HCT116 (cell line): Measurements from ENCODE around the gene SIN3B. TPM values are rescaled to one million over a fixed set of nuclear protein-coding genes. Genes with fewer than 3 reads are reported as not detected.

ENCODE experiments used
- ATAC-seq: fragments of 200-7000 bp; cut with Tn5 transposase; 2 replicates; pipeline ENCODE4 v1.9.1; 2020; ENCODE audit warnings: mild to moderate bottlenecking, moderate library complexity
- BruUV-seq: library from RNA; stranded (reverse); fragments of 400-500 nt; replicated peaks from 2 replicates; lab custom pipeline; 2021; lab: Mats Ljungman, UMichigan
- CTCF ChIA-PET: fragments of 300-600 bp; sonication (Branson Sonifier 250); formaldehyde crosslinking; loops from one replicate; lab custom pipeline; 2021; ENCODE audit warnings: antibody characterized with exemption; lab: Charles Lee
- POLR2A ChIA-PET: fragments of 300-600, 350-600 bp; sonication (Branson Sonifier 250); formaldehyde crosslinking; loops from one replicate; lab custom pipeline; 2021; ENCODE audit warnings: antibody characterized with exemption; lab: Charles Lee
- RAD21 ChIA-PET, 2 experiments: fragments of 300-600 bp; sonication (Branson Sonifier 250); formaldehyde crosslinking; loops; one replicate each; lab custom pipeline; 2023; ENCODE audit warnings: low total read pairs in 2 of 2; ENCODE audit not compliant: uncharacterized antibody in 2 of 2, unreplicated experiment in 2 of 2, low non-redundant PET in 1 of 2; lab: Charles Lee
- DNase-seq: peaks from one replicate; pipeline ENCODE4 v3.0.0-alpha.2; 2010; ENCODE audit warnings: low read depth, low spot score
- H2AFZ ChIP-seq: fragments of 200-600 bp; shearing (Covaris generic), sonication (generic); 2 replicates; pipeline ENCODE4 v1.6.1; 2017; ENCODE audit warnings: low read depth, mixed run types, mixed read lengths, antibody characterized with exemption, low read length; ENCODE audit not compliant: poor library complexity, severe bottlenecking
- H3K27ac ChIP-seq: 2 replicates; pipeline ENCODE4 v1.5.1; 2012; ENCODE audit warnings: low read depth, low read length
- H3K27me3 ChIP-seq: fragments of 200-600 bp; sonication (generic); 2 replicates; pipeline ENCODE4 v1.6.1; 2016; ENCODE audit warnings: mixed run types, low read length, mixed read lengths; ENCODE audit not compliant: insufficient read depth
- H3K36me3 ChIP-seq, 2 experiments: fragments of 200-500 bp in 1 of 2; fragments of 200-600 bp in 1 of 2; sonication (Bioruptor generic) in 1 of 2; sonication (generic) in 1 of 2; 2 replicates each; pipeline versions ENCODE4 v1.5.1 to v1.6.1; 2014 to 2016; ENCODE audit warnings: low read length in 2 of 2, inconsistent platforms in 1 of 2, mixed read lengths in 1 of 2, mixed run types in 1 of 2; ENCODE audit not compliant: insufficient read depth in 2 of 2, control insufficient read depth in 1 of 2
- H3K4me1 ChIP-seq, 2 experiments: fragments of 200-600 bp in 1 of 2; sonication (generic) in 1 of 2; 2 replicates each; pipeline versions ENCODE4 v1.5.1 to v1.6.1; 2012 to 2017; ENCODE audit warnings: low read length in 2 of 2, inconsistent platforms in 1 of 2, mild to moderate bottlenecking in 1 of 2, mixed read lengths in 1 of 2, mixed run types in 1 of 2, moderate library complexity in 1 of 2; ENCODE audit not compliant: insufficient read depth in 2 of 2, control insufficient read depth in 1 of 2
- H3K4me2 ChIP-seq: fragments of 200-600 bp; sonication (generic); 2 replicates; pipeline ENCODE4 v1.6.1; 2017; ENCODE audit warnings: mixed run types, low read length, mixed read lengths
- H3K4me3 ChIP-seq, 2 experiments: fragments of 200-600 bp in 1 of 2; sonication (generic) in 1 of 2; replicated peaks in 1 of 2; 2 replicates each; pipeline ENCODE4 v1.5.1; 2011 to 2016; ENCODE audit warnings: low read length in 2 of 2, control low read depth in 1 of 2, low read depth in 1 of 2, mild to moderate bottlenecking in 1 of 2, mixed read lengths in 1 of 2, mixed run types in 1 of 2
- H3K79me2 ChIP-seq: fragments of 200-600 bp; sonication (generic); 2 replicates; pipeline ENCODE4 v1.6.1; 2017; ENCODE audit warnings: mild to moderate bottlenecking, mixed run types, low read length, moderate library complexity, mixed read lengths; ENCODE audit not compliant: insufficient read depth
- H3K9ac ChIP-seq: fragments of 200-600 bp; sonication (generic); 2 replicates; pipeline ENCODE4 v1.6.1; 2016; ENCODE audit warnings: low read length, mixed read lengths
- H3K9me2 ChIP-seq: fragments of 200-600 bp; sonication (generic), shearing (Covaris generic); 2 replicates; pipeline ENCODE4 v1.6.1; 2017; ENCODE audit warnings: mixed run types, mild to moderate bottlenecking, moderate library complexity; ENCODE audit not compliant: insufficient read depth
- H3K9me3 ChIP-seq, 2 experiments: fragments of 200-500 bp in 1 of 2; fragments of 200-600 bp in 1 of 2; sonication (Bioruptor generic) in 1 of 2; sonication (generic) in 1 of 2; 2 replicates each; pipeline ENCODE4 v1.6.1; 2014 to 2017; ENCODE audit warnings: low read length in 2 of 2, mixed read lengths in 2 of 2, inconsistent platforms in 1 of 2, low read depth in 1 of 2, mild to moderate bottlenecking in 1 of 2, mixed run types in 1 of 2, moderate library complexity in 1 of 2; ENCODE audit not compliant: control insufficient read depth in 1 of 2, insufficient read depth in 1 of 2
- H4K20me1 ChIP-seq: fragments of 200-600 bp; sonication (generic), shearing (Covaris generic); 2 replicates; pipeline ENCODE4 v1.6.1; 2017; ENCODE audit warnings: mixed run types, mild to moderate bottlenecking, moderate library complexity; ENCODE audit not compliant: insufficient read depth
- CBX3 ChIP-seq: IDR thresholded peaks from 2 replicates; pipeline ENCODE4 v1.6.1; 2012; ENCODE audit warnings: low read depth
- CEBPB ChIP-seq: IDR thresholded peaks from 2 replicates; pipeline ENCODE4 v1.6.1; 2012; ENCODE audit warnings: low read depth
- EGR1 ChIP-seq: IDR thresholded peaks from 2 replicates; pipeline ENCODE4 v1.6.1; 2012; ENCODE audit warnings: low read depth
- ELF1 ChIP-seq: IDR thresholded peaks from 2 replicates; pipeline ENCODE4 v1.6.1; 2012; ENCODE audit warnings: low read depth, borderline replicate concordance
- EZH2 ChIP-seq: fragments of 200-600 bp; sonication (generic); IDR thresholded peaks from 2 replicates; pipeline ENCODE4 v1.6.1; 2017; ENCODE audit warnings: antibody characterized with exemption, mixed run types
- EZH2phosphoT487 ChIP-seq: fragments of 200-600 bp; IDR thresholded peaks from 2 replicates; pipeline ENCODE4 v1.6.1; 2018; ENCODE audit warnings: antibody characterized with exemption, borderline replicate concordance
- POLR2A ChIP-seq: IDR thresholded peaks from 2 replicates; pipeline ENCODE4 v1.7.0; 2011; ENCODE audit warnings: borderline replicate concordance; ENCODE audit not compliant: insufficient read depth, insufficient read length; ENCODE audit errors: extremely low read depth
- POLR2AphosphoS5 ChIP-seq: IDR thresholded peaks from 2 replicates; pipeline ENCODE4 v1.6.1; 2011; ENCODE audit warnings: mild to moderate bottlenecking, low read depth, low read length, moderate library complexity
- TCF7L2 ChIP-seq: IDR thresholded peaks from 2 replicates; pipeline ENCODE4 v1.7.0; 2011; ENCODE audit warnings: borderline replicate concordance, inconsistent platforms; ENCODE audit not compliant: insufficient read depth, insufficient read length; ENCODE audit errors: extremely low read depth
- YY1 ChIP-seq: IDR thresholded peaks from 2 replicates; pipeline ENCODE4 v1.6.1; 2011; ENCODE audit warnings: low read length, low read depth, moderate library complexity, mild to moderate bottlenecking; ENCODE audit not compliant: insufficient replicate concordance; ENCODE audit errors: extremely low read depth
- intact Hi-C: fragments of 100-400 bp; cut with micrococcal nuclease; formaldehyde crosslinking; loops from 2 replicates; pipeline ENCODE4 v1.10.0; 2022
- total RNA-seq: library from RNA; stranded (reverse); gene quantifications from one replicate; pipeline ENCODE4 v1.2.1, GENCODE V29; 2021; ENCODE audit not compliant: unreplicated experiment

SIN3B gene
- total RNA-seq, 1 experiment from 2014 or later = 59.9 TPM

DNA sequence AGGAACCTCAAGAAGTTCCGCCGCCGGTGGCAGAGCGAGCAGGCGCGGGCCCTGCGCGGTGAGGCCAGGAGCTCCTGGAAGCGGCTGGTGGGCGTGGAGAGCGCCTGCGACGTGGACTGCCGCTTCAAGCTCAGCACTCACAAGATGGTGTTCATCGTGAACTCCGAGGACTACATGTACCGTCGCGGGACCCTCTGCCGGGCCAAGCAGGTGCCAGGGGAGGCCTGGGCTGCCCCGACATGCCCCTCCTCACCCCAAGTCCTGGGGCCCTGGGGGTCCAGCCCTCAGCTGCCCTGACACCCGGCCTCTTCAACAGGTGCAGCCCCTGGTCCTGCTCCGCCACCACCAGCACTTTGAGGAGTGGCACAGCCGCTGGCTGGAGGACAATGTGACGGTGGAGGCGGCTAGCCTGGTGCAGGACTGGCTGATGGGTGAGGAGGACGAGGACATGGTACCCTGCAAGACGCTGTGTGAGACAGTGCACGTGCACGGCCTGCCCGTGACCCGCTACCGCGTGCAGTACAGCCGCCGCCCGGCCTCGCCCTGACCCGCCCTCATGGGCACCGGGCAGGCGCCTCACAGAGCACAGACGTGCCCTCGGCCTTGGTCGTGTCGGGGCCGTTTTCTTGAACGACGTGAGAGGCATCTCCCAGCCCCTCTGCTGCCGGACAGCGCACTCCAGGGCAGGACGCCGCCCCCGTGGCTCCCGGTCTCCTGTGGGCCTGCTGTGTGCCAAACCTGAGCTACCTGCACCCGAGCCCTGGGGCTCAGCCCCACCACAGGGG lies 49.2 kb downstream of the SIN3B start:
- H3K36me3 ChIP-seq = peaks cover 3 to 22% of the 10 kb centered on the region in 2 experiments
- no peak for ATAC-seq

DNA sequence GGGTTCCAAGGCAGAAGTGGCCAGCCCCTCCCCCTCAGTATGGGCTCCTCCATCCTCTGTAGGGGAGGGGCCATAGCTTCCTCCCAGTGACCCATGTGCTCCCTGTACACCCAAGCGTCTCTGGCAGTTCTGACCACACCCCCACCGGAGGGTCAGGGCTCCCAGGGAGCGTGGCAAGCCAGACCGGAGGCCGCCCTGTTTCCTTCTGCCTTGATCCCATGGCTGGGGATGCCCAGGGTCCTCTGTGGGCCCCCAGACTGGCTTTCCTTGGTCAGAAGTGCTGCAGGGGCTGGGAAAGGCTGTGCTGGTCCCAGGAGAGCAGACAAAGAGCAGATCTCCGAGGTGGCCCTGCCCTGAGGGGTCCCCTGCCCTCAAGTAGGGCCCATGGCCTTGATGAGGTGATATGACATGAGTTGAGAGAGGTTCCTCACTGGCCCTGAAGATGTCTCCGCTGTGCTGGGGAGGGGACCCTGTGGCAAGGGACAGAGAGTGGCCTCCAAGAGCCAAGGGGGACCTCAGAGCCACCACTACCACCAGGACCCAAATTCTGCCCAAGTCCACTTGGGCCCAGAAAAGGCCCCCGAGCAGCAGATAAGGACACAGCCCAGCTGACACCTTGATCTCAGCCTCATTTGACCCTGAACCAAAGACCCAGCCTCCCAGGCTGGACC lies 51.8 kb downstream of the SIN3B start:
- Histone ChIP-seq H3K79me2 (no peaks in the 10 kb centered on the region), H3K36me3 (peaks cover 3 to 21% of the 10 kb centered on the region in 2 experiments), H2AFZ (no peak overlapping the region), H4K20me1 (no peaks in the 10 kb centered on the region), H3K4me2 (no peak overlapping the region), H3K27me3 (no peaks in the 10 kb centered on the region)
- ChIA-PET RAD21 (no interaction called here), CTCF (no interaction called here)
- TF ChIP-seq POLR2A (no peak), POLR2AphosphoS5 (0 out of 2 replicates have a peak, but pooled peaks have one; percentile 3)
- TF ChIP-seq, all 23 proteins: peak for 1
- Histone ChIP-seq H3K4me3 (no peak overlapping the region), H3K4me1 (no peaks in the 10 kb centered on the region), H3K9ac (no peak overlapping the region), H3K27ac (no peak overlapping the region), H3K9me2 (no peaks in the 10 kb centered on the region), H3K9me3 (peaks cover 8 to 11% of the 10 kb centered on the region in 2 experiments; a peak in 2 of 4 replicates)
- DNase-seq = no peak
- ATAC-seq = no peak
- intact Hi-C loops = no loop called here
- POLR2A ChIA-PET = no interaction called here
- no TSS peak for BruUV-seq

More for the DNA sequence above, 49.2 kb downstream of the SIN3B start:
- H3K4me3 ChIP-seq = no peak overlapping the region
- intact Hi-C loops = no loop called here
- H4K20me1 ChIP-seq = no peaks in the 10 kb centered on the region
- no peaks in the 10 kb centered on the region for H3K27me3 ChIP-seq
- no peak overlapping the region for H3K4me2 ChIP-seq
- H3K9me2 ChIP-seq = no peaks in the 10 kb centered on the region
- no TSS peak for BruUV-seq
- H3K9me3 ChIP-seq = peaks cover 8 to 11% of the 10 kb centered on the region in 2 experiments; a peak in 2 of 4 replicates
- no peak overlapping the region for H3K27ac ChIP-seq
- TF ChIP-seq TCF7L2 (no peak), EZH2 (no peak), EGR1 (no peak), EZH2phosphoT487 (no peak), CEBPB (no peak), CBX3 (no peak), ELF1 (no peak), YY1 (no peak)
- no peak overlapping the region for H2AFZ ChIP-seq
- H3K9ac ChIP-seq = no peak overlapping the region
- RAD21 ChIA-PET = interaction anchor here in 1 of 2 experiments (0.5 kb wide), 1 partner anchor 170 kb away, joined by 3 read pairs; no protein-coding TSS in a partner anchor
- peaks cover 19% of the 10 kb centered on the region for H3K79me2 ChIP-seq
- H3K4me1 ChIP-seq = no peaks in the 10 kb centered on the region
- DNase-seq = no peak
- POLR2A ChIA-PET = no interaction called here
- CTCF ChIA-PET = no interaction called here
